GM06990 (cell line): ENCODE measurements around the gene TAS1R3.

ENCODE experiments used
- DNase-seq: peaks from one replicate; pipeline ENCODE4 v3.0.0-alpha.2; 2011; ENCODE audit not compliant: insufficient read length; ENCODE audit errors: extremely low read depth
- H3K27me3 ChIP-seq: replicated peaks from 2 replicates; pipeline ENCODE4 v1.6.0; 2011; ENCODE audit warnings: low read length; ENCODE audit not compliant: control insufficient read depth, insufficient read depth
- H3K36me3 ChIP-seq: 2 replicates; pipeline ENCODE4 v1.5.1; 2011; ENCODE audit warnings: low read length; ENCODE audit not compliant: control insufficient read depth, insufficient read depth
- H3K4me3 ChIP-seq: replicated peaks from 2 replicates; pipeline ENCODE4 v1.5.1; 2011; ENCODE audit warnings: low read depth, mild to moderate bottlenecking, control low read depth, low read length
- TF ChIP-seq, protein P1 (sequence below): IDR thresholded peaks from 2 replicates; pipeline ENCODE4 v1.5.1; 2011; ENCODE audit warnings: low read length, control low read depth, mild to moderate bottlenecking, inconsistent platforms; ENCODE audit not compliant: insufficient read depth, poor library complexity, severe bottlenecking

TAS1R3 gene

DNA sequence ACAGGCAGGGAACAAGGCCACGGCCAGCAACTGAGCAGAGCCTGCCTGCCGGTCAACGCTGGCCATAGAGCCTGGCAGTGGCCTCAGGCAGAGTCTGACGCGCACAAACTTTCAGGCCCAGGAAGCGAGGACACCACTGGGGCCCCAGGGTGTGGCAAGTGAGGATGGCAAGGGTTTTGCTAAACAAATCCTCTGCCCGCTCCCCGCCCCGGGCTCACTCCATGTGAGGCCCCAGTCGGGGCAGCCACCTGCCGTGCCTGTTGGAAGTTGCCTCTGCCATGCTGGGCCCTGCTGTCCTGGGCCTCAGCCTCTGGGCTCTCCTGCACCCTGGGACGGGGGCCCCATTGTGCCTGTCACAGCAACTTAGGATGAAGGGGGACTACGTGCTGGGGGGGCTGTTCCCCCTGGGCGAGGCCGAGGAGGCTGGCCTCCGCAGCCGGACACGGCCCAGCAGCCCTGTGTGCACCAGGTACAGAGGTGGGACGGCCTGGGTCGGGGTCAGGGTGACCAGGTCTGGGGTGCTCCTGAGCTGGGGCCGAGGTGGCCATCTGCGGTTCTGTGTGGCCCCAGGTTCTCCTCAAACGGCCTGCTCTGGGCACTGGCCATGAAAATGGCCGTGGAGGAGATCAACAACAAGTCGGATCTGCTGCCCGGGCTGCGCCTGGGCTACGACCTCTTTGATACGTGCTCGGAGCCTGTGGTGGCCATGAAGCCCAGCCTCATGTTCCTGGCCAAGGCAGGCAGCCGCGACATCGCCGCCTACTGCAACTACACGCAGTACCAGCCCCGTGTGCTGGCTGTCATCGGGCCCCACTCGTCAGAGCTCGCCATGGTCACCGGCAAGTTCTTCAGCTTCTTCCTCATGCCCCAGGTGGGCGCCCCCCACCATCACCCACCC is at the start of gene TAS1R3:
TSS of gene TAS1R3 (plus strand) at position 213 of the 898 bp plus-strand sequence. CDS start at position 279, 66 bp downstream.
- TF ChIP-seq, protein P1, sequence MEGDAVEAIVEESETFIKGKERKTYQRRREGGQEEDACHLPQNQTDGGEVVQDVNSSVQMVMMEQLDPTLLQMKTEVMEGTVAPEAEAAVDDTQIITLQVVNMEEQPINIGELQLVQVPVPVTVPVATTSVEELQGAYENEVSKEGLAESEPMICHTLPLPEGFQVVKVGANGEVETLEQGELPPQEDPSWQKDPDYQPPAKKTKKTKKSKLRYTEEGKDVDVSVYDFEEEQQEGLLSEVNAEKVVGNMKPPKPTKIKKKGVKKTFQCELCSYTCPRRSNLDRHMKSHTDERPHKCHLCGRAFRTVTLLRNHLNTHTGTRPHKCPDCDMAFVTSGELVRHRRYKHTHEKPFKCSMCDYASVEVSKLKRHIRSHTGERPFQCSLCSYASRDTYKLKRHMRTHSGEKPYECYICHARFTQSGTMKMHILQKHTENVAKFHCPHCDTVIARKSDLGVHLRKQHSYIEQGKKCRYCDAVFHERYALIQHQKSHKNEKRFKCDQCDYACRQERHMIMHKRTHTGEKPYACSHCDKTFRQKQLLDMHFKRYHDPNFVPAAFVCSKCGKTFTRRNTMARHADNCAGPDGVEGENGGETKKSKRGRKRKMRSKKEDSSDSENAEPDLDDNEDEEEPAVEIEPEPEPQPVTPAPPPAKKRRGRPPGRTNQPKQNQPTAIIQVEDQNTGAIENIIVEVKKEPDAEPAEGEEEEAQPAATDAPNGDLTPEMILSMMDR = no peak
- no peak within 1 kb of the TSS for H3K4me3 ChIP-seq
- peaks cover 6% of the 10 kb centered on the region for H3K36me3 ChIP-seq
- H3K27me3 ChIP-seq = no peaks in the 10 kb centered on the region
- no peak for DNase-seq

DNA sequence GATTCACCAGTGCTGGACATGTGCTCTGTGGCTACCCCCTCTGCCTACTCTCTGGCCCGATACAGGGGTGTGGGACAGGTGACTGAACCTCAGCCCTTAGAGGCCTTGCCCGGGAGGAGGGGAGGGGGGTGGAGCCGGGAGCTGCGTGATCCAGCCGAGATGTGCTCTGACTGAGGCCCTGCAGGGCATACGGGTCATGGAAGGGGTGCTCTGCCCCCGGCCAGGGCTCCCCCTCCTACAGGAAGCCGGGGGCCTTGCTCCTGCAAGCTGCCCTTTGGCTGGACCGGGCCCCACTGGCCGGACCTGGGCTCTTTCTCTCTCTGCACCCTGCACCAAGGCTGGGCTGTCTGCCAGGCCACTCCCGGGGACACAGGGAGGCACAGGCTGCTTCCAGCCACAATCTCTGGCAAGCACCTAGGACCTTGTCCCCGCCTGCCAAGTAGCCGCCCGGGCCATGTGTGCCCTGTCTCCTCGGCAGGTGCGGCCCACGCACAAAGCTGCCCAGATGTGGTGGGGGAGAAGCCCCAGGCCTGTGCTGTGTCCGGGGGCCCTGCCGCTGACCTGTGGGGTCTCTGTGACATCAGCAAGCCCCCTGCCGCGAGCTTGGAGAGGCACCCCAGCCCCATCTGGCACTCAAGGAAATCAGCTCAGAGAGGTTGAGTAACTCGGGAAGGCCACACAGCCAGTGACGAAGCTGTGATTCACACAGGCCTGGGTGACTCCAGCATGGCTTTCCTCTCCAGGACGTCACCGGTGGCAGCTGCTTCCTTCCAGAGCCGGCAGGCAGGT is 49.4 kb upstream of the TAS1R3 start:
- TF ChIP-seq, protein P1 = no peak
- DNase-seq = no peak
- no peaks in the 10 kb centered on the region for H3K27me3 ChIP-seq
- no peaks in the 10 kb centered on the region for H3K36me3 ChIP-seq
- no peak overlapping the region for H3K4me3 ChIP-seq

DNA sequence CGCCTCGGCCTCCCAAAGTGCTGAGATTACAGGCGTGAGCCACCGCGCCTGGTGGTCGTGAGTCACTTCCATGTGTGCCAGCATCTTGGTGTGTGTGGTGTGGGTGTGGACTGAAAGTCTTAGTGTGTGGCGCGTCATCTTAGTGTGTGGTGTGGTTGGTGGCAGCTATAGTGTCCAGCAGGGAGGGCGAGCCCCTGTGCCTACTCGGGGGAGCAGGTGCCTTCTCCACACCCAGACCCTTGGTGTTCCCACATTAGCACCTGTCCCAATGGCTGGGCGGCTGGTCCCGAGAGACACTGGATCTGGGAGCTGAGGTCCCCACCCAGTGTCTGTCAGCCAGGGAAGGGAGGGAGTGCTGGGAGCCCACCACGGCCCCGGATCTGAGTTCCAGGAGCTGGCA is 48.1 kb upstream of the TAS1R3 start:
- TF ChIP-seq, protein P1 = no peak
- Histone ChIP-seq H3K27me3 (no peaks in the 10 kb centered on the region), H3K4me3 (no peak overlapping the region), H3K36me3 (no peaks in the 10 kb centered on the region)
- DNase-seq = no peak

DNA sequence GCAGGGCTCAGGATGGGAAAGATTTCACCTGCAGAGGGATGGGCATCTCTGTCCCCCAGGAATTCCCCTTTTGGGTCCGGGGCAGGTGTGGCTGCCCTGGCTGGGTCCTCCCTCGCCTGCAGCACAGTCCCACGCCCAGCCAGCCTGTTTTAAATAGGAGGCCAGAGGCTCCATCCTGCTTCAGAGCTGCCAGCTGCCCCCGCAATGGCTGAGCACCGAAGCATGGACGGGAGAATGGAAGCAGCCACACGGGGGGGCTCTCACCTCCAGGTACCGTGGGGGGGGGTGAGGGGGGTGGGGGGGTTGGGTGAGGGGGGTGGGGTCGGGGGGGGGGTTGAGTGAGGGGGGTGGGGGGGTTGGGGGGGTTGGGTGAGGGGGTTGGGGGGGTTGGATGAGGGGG is 47.3 kb upstream of the TAS1R3 start:
- H3K27me3 ChIP-seq = no peaks in the 10 kb centered on the region
- no peak overlapping the region for H3K4me3 ChIP-seq
- no peaks in the 10 kb centered on the region for H3K36me3 ChIP-seq
- peak; percentile 9 for DNase-seq
- TF ChIP-seq, protein P1 = no peak

DNA sequence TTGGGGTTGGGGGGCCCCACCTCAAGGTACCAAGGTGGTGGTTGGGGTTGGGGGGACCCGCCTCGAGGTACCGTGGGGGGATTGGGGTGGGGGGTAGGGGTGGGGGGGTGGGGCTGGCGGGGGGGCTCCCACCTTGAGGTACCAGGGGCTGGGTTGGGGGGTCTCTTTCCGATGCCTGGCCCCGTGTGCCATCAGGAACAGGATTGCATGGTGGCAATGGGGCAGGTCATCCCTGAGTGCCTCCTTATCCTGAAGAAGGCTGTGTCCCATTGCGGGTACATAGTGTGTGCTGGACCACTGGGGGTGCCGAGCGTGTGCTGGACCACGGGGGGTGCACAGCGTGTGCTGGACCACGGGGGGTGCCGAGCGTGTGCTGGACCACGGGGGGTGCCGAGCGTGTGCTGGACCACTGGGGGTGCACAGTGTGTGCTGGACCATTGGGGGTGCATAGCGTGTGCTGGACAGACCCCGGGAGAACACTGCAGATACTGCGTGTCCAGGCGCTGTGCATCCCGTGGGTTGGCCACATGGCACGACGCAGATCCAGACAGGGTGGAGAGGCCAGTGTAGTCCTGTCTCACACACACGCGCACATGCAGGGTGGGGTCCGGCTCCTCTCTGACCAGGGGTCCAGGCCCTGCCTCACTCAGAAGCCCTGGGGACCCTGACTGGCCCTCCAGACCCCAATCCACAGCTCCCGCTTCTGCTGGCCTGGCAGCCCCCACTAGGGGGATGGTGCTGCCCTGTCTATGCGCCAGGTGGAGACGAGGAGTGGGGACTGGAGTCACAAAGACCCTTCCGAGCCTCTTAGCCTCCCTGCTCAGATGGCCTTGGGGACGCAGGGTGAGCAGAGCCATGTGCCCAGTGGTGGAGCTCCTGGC is 46.6 kb upstream of the TAS1R3 start:
- Histone ChIP-seq H3K27me3 (no peaks in the 10 kb centered on the region), H3K4me3 (no peak overlapping the region), H3K36me3 (no peaks in the 10 kb centered on the region)
- DNase-seq = peak; percentile 10
- TF ChIP-seq, protein P1 = no peak
